ENCODE data around the gene TBX5.

Gene TBX5

DNA sequence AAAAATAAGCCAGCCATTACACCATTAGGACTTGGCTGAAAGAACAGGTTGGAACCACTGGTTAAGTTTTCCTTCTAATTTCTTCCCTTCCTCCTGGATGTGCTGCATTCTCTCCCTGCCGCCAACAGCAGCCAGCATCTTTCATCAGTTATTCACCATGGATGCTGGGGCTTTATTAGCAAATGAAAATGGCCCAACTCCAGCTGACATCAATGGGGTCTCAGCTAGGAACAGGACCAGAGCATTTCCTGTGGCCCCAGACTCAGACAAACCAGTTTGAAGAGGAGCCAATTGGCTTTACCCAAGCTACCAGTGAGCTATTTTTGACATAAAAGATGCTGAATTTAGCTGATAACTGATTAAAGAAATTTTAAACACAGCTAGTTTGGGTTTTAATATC lies 26.0 kb upstream of the TBX5 start:
- DNase-seq (ENCODE audit: low read depth in 1 of 2, low spot score in 1 of 2), result no peak

DNA sequence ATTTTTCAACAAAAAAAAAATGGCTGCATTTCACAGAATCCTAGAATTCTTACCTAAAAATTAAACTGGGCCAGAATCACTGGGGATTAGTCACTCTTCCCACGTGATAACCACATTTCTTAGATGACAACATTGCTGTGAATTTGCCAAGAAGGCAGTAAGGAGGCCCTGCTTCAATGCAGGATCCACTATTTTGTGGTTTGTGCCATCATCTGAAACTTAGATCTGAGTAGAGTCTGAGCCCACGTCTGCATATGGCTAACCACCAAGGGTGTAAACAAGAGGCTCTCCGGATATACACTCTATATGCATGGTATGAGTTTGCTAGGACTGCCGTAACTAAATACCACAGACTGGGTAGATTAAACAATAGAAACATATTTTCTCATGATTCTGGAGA lies 24.4 kb upstream of the TBX5 start:
- no peak for DNase-seq (ENCODE audit: low read depth in 1 of 2, low spot score in 1 of 2)

DNA sequence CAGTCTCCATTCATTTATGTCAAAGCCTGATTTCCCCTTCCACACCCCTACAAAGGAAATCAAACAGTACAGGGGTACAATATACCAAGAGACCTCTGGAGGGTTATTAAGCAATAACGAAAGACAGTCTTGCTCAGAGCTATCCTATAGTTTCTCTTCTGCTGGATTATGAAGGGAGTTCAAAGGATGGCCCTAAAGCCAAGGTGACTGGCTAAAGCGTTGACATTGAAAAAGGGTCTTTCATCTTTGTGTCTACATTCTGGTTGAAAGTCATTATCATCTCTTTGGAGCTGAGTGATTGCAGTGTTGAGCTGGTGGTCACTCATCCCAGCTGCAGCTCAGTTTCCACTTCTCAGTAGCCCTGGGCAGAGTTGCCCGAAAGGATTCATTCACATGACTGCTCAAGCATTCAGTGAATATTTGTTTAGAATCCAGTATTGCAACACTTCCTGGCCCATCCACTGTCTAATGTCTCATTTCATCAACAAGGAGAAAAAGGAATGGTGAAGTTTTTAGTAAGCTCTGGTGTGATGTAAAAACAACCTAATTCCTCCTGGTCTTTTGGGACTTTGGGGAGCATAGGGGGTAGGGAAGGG lies 19.2 kb upstream of the TBX5 start:
- DNase-seq (ENCODE audit: low read depth in 1 of 2, low spot score in 1 of 2), result no peak

DNA sequence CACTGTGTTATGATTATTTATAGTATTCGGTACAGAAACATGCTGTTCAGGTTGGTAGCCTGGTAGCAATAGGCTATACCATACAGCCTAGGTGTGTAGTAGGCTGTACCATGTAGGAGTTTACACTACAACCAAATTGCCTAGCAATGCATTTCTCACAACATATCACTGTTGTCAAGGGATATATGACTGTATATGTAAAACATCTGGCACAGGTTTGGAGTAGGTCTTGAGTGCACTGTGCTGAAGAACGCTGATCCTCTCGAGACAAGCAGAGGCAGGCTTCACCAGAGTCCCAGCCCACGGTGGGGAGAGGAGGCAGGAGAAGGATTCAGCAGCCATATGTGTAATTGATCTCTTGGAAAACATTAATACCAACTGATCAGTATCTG lies 15.0 kb upstream of the TBX5 start:
- DNase-seq (ENCODE audit: low read depth in 1 of 2, low spot score in 1 of 2), result no peak

DNA sequence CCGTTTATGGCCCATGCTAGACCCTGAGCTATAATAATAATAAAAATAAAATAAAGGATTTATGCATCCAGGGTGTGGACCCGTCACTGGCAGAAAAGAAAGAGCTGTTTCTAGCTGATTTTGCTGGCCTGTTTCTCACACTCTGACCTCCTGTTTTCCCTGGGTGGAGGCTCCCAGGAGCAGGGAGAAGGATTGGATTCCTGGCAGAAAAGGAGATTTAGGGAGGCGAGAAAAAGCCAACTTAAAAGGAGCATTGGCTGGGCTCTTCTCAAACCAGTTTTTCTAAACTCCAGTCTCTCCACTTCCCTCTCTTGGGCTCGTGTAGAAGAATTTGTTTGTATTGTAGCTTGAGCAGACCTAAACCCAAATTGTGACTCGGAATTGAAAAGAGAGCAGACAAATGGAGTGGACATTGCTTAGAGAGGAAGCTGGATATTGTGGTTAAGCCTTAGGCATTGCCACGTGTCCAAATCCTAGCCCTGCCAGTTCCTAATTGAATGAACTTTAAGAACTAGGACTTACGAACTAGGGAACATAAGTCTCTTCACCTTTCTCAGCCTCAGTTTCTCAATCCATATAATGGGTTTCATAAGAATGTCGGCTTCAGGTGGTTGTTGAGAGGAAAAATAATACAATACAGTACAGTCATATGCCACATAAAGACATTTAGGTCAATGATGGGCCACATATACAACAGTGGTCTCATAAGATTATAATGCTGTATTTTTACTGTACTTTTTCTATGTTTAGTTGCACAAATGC lies 14.4 kb upstream of the TBX5 start:
- no peak for DNase-seq (ENCODE audit: low read depth in 1 of 2, low spot score in 1 of 2)

DNA sequence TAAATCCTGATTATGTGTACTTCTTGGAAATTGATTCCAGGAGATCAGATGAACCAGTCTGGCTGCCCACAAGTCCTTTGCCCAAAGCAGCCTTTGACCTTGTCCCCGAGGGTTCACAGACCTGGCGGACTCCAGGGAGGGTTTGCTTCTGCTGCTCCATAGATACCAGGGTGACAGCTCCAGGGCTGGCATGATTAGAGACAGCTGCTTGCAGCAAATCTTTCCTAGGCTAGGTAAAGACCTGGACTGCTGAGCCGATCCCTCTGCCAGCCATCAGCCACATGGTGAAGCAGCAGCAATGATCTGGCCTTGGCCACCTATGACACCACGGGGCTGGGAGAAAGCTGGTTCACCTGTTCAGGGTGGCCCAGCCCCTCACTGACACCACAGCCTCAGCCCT lies 10.1 kb upstream of the TBX5 start:
- DNase-seq (ENCODE audit: low read depth in 1 of 2, low spot score in 1 of 2), result no peak

DNA sequence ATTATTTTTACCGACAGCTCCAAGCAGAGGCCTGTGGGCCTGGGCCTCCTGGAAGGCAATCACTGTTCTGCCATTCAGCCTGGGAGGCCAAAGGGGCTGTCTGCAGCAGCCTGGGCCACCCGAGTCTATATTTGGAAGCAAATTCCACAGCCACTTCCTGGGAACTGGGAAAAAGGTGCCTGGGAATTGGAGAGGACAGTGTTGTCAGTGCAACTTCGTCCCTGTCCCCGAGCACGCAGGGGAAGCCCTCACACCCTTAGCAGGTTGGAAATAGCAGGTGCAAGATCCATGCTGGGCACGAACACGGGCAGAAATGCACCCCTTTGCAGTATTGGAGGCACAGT lies 9.6 kb upstream of the TBX5 start:
- no peak for DNase-seq (ENCODE audit: low read depth in 1 of 2, low spot score in 1 of 2)

DNA sequence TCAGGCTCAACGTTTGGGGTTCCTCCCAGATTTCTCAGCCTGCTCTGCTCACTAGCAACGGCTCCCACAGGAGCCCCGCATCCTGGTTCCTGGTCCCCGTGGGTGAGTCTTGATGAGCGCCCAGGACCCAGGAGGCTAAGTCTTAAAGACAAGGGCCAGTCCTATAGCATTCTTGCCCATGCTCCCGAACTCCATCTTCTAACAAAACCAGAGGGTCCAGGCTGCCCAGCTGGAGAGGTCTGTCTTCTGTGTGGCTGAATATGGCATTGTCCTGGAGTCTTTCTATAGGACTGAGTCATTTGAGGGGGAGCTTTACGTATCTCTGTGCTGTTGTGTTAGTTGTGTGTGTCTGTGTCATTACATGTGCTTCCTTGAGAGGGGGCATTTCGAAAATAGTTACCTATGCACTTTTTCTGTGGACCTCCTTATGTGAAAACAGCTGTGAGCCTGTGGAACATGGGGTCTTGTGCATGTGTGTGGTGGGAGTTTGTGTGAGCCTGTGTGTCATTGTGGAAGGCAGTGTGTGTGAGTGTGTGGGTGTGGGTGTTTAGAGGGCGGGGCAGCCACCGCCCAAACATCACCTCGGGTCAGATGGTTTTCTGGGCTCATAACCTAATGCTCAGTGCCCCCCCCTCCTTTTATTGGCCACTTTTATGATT lies 9.1 kb upstream of the TBX5 start:
- no peak for DNase-seq (ENCODE audit: low read depth in 1 of 2, low spot score in 1 of 2)

DNA sequence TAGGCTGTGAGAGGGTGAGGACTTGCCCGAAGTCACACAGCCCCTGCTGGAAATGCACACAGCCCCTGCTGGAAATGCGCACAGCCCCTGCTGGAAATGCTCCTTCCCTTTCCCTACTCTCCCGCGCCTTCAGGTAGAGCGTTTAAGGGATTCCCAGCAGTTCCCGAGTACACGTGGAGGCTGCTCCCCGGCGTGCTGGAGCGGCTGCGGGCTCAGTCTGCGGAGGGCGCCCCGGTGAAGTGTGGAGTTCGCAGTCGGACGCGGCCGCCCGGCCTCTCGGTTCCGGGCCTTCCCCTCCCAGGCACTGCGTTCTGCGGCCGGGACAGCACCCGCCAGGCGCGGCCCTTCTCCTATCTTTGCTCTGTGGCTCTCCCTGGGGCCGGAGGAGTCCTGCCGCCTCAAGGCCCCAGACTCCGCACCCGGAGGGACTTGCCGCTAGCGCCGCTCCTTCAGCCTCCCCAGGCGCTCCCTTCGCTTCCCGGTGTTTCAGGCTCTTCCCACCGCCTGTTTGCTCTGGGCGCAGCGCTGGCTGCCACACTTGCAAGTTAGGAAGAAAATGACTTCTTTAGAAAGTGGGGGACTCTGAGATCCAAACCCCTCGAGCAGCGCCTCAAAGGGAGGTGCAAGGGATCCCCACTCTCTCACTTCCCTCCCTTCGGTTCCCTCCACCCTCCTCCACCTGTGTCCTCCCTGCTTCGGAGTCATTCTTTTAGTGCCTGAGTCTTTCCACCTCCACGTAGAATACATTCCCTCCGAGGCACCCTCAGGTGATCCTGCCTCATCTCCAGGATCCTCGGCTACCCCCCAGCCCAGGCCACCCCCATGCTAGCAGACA lies 8.3 kb upstream of the TBX5 start:
- DNase-seq (ENCODE audit: low read depth in 1 of 2, low spot score in 1 of 2), result no peak

DNA sequence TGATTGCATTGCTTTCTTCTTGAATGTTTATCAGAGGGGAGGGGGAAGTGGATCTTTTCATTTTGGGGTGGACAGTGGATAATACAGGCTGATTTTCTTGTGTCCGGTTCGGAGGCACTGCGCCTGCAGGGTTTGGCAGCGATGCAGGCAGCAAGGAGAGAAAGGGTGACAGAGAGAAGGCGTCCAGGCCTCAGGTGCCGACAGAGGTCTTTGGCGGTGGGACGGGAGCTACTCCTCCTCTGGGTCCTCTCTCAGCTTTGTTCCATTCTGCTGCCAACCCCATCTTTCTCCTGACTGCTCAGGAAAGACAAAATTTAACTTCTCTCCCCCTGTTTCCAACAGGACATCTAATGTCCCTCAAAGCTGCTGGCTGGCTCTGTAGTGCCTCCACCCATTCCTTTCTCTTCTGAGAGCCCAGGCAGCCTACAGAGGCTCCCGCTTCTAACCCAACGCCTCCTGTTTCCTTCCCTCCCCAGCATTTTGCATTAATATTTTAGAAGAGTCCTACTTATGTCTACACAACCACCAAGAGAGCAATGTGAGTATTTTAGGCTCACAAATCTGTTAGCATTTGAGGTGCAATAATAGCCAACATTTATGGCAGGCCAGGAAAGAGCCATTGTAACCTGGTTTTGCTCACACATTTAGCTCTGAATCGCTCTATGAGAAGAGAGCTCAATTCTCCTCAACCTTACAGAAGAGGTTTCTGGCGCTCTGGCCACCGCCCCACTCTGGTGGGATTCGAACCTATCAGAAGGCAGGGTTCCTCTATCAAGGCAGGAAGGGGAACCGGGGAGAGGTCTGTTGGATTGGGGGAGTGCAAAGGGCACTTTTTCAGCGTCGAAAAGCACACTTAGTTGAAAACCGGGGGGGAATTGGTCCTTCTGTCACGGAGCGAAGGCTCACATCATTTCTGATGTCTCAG lies 7.1 kb upstream of the TBX5 start:
- DNase-seq (ENCODE audit: low read depth in 1 of 2, low spot score in 1 of 2), result no peak

DNA sequence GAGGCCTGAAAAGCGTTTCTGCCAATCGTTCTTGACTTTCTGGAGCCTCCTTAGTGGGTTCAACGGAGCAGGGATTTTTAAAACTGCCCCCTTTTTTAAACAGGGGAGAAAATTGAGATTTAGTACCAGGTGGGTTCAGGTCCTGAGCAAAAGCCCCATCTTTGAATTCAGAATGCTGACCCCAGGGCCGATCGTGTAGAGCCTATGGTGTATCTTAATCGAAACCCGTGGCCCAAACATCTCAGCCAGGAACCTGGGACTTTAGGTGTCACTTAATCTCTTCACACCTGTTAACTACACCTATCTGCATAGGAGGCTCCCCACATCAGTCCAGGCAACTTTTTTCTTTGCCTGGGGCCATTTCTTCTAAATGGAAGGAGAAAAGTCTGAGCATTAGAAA lies 6.4 kb upstream of the TBX5 start:
- no peak for DNase-seq (ENCODE audit: low read depth in 1 of 2, low spot score in 1 of 2)

DNA sequence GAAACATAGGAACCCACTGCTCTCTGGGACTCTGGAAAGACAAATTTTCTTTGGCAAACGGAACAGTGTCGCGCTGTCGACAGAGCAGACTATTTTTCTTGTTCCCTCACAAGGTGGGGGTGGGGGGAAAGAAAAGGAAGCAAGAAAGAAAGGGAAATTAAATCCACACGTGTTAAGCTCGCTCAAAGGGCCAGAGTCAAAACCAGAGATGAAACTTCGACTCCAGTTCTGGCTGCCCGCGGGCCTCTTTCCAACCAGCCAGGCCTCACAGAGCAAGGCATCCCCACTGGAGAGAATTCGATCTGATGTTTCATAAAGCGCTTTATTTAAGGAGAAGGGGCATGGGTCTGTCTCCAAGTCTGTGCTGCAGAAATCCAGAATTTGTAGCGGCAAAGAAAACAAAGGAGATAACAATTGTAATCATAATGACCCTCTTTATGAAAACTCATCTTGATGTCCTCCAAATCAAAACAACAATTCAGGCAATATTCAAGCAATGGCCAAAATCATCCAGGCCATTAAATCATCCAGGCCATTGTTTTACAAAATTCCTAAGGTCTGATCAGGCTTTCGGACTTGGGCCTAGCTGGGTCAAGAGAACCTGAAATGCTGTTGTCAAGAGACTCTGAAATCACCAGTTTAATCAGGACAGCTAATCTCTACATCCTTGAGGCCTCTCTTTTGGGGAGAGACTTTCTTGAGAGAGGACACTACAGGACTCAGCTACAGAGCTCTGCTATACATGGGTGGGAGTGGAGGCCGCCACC lies 5.3 kb upstream of the TBX5 start:
- no peak for DNase-seq (ENCODE audit: low read depth in 1 of 2, low spot score in 1 of 2)

DNA sequence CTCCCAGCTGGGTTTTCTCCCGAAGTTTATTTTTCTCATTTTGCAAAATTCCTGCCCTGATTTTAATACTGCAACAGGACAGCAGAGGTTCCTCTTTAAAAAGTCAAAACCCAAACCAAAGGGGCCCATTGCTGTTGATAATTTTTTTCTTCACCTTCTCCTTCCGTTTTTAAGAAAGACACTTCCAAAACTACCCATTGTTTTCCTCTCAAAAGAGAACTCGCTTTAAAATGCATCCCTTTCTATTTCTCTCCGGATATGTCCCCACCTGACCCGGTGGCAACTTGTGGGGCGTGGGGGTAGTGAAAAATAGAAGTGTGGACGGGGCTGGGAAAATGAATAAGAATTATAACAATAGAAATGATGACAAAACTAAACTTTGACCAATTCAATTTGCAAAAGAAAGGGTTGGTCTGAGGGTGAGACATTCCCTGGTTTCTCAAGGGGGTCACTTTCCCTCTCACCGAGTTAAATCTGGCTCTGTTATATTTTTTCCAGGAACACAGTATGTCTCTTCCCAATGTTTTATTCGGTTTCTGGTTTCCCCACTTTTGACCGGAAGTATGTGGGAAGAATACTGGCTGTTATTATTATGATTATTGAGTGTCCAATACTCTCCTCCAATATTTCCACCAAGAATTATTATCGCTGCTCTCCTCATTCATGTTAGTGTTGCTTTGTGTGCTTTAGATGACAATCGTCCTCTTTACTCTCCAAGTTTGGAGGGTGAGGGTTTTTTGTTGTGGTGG lies 4.1 kb upstream of the TBX5 start:
- DNase-seq (ENCODE audit: low read depth in 1 of 2, low spot score in 1 of 2), result no peak

DNA sequence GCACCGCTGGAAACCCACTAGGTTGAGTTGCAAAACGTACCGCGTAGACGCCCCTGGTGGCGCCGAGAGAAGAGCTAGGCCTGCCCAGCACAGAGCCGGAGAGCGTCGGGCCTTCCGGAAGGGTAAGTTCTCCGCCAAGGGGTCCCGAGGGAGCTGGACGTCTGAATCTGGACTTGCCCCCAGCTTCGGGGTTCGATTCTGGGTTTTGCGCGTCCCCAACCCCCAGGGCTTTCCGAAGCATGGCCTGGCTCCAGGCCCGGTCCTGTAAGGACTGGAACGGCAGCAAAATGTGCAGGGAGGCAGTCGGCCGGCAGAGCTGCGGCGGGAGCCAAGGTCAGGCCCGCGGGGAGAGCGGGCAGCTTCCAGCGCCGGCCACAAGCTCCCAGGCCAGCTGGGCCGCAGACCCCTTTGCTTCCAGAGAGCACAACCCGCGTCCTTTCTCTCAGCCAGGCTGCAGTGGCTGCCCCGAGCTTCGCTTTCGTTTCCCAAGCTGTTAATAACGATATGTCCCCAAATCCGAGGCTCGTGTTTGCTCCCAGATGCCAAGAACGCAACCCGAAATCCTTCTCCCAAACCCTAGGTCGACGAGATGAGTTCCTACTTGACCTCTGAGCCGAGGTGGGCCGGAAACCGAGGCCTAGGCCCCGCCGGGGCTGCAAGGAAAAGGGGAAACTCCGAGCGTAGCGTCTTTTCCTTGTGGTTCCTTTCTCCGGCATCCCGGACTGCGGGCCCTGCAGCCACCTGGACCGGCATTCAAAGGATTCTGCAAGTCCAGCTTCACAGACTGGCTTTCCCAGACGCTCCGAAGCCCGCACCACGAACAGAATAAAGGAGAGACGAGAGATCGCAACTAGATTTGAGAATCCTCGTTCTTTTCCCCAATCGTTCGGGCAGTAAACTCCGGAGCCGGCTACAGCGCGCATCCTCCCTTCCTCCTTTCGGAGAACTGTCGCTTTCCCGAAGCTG lies 3.2 kb upstream of the TBX5 start:
- no peak for DNase-seq (ENCODE audit: low read depth in 1 of 2, low spot score in 1 of 2)

DNA sequence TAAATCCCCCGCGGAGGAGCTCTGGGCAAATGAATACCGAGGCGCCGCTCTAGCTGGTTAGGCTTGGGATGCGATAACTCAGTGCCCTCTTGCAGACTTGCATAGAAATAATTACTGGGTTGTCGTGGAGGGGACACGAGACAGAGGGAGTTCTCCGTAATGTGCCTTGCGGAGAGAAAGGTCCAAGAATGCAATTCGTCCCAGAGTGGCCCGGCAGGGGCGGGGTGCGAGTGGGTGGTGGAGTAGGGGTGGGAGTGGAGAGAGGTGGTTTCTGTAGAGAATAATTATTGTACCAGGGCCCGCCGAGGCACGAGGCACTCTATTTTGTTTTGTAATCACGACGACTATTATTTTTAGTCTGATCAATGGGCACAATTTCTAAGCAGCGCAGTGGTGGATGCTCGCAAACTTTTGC lies 2.5 kb upstream of the TBX5 start:
- no peak for DNase-seq (ENCODE audit: low read depth in 1 of 2, low spot score in 1 of 2)

DNA sequence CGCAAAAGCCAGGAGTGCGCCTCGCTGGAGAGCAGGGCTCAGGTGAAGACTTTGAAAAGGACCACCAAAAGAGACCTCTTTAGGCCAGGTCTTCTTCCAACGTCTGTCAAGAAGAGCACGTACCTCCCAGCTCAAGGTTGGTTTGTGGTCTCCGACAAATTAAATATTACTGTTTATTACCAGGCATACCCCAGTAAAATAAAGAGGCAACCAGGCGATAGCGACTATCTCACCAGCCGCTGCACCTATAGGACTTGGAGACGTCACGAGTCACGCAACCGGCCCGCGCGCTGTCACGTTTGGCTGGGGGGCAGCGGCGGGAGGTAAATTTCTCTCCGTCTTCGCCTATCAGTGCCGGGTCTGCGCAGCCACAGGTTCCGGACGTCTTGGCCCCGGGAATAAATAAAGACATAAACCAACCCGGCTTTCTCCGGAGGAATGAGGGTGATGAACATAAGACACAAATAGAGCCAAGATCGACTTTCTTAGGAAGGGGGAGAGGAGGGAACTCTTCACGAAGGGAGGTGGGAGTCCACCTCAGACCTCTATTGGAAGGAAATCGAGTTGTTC lies 2.0 kb upstream of the TBX5 start:
- DNase-seq (ENCODE audit: low read depth in 1 of 2, low spot score in 1 of 2), result no peak

DNA sequence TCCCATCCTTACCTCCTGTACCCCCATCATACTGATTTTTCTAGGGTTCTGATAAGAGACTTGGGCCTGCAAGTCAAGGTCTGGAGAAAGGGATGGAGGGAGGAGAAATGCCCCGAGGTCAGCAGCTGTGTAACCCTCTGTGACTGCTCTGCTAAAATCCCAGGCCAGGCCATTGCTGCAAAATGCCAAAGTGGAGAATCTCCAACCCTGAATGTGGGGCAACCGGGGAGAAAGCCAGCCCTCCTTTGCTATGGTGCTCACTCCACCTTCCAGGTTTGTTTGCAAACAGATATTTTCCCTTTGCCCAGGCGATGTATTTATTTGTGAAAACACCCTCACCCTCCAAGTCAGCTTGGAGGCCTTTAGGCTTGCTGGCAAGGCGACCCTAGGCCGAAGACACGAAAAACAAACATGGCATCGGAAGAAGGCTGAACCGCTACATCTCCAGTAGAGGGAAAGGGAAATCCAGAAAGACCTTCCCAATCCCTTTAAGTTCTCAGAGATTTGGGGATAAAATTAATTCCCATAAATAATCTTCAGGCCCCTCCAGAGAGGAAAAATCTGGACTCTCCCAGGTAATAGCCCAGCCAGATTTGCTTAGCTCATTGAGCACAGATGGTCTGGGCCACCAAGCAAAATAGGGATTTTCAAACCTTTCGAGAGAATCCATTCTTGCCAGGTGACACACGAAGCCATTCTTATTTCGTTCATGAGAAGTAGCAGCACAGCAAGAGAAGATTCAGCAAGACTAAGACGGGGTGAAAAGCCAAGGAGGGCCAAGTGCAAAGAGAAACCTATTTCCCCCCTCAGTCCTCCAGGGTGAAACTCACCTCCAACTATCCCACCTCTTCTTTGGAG lies 1.3 kb upstream of the TBX5 start:
- DNase-seq (ENCODE audit: low read depth in 1 of 2, low spot score in 1 of 2), result no peak
